ENCODE data around the gene SNX9.
A peak's percentile ranks its signal among the peaks of the same experiment; 100 is the strongest.

The SNX9 gene

DNA sequence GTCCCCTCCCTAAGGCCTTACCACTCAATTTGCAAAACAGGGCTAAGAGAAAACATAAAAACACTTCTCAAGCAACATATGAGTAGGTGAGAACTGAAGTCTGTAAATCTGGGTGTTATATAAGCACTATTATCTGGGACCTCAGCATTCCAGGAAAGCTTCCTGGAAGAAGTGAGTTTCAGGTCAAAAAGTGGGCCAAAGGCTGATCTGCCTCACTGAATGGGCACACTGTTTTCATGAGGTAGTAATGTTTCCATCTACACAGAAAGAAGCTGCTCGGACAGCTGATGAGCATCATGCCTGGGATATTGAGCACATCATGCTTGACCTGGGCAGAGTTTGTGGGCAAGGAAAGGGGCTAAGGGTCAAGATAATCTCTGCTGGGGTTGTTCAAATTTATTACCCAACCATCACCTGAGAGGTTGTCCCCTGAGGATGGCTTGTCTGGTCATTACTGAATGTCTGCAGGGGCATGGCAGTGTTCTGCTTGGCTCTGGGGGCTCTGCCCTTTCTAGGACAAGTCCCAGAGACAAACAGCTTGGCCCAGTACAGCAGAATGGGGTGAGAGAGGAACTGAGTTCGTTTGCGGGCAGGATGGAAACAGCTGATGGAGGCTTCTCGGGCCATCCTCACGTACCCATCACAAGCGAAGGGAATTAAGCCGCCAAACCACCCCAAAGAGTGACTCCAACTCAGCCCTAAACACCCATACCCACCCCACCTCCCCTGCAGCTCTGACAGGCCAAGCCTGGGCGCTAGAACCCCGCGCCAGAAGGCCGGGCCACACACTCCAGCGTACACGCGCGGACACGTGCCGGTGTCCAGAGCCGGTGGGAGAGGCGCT lies 157.5 kb downstream of the SNX9 start:
- H3K4me3 ChIP-seq (replicated peaks; ENCODE audit: low read depth, low read length) = no peak overlapping the region
- TF ChIP-seq, protein P1, sequence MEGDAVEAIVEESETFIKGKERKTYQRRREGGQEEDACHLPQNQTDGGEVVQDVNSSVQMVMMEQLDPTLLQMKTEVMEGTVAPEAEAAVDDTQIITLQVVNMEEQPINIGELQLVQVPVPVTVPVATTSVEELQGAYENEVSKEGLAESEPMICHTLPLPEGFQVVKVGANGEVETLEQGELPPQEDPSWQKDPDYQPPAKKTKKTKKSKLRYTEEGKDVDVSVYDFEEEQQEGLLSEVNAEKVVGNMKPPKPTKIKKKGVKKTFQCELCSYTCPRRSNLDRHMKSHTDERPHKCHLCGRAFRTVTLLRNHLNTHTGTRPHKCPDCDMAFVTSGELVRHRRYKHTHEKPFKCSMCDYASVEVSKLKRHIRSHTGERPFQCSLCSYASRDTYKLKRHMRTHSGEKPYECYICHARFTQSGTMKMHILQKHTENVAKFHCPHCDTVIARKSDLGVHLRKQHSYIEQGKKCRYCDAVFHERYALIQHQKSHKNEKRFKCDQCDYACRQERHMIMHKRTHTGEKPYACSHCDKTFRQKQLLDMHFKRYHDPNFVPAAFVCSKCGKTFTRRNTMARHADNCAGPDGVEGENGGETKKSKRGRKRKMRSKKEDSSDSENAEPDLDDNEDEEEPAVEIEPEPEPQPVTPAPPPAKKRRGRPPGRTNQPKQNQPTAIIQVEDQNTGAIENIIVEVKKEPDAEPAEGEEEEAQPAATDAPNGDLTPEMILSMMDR (IDR thresholded peaks at IDR 0.05; ENCODE audit: low read length, missing control alignments) = no peak
- no peak for DNase-seq (ENCODE audit: low read depth)

DNA sequence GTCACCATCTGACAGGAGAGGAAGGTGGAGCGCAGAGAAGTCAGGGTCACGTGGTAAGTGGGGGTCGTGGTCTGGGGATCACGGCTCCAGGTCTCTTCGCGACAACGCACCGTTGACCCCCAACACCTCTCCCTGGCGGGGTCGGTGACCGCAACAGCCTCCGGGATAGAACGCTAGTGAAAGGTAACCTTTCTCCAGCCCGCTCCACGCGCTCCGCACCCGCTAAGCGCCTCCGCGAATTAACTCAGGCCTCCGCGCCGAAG lies 158.0 kb downstream of the SNX9 start:
- TF ChIP-seq, protein P1 (IDR thresholded peaks at IDR 0.05; ENCODE audit: low read length, missing control alignments) = no peak
- no peak for DNase-seq (ENCODE audit: low read depth)
- peak overlapping the region; percentile 73 for H3K4me3 ChIP-seq (replicated peaks; ENCODE audit: low read depth, low read length)

DNA sequence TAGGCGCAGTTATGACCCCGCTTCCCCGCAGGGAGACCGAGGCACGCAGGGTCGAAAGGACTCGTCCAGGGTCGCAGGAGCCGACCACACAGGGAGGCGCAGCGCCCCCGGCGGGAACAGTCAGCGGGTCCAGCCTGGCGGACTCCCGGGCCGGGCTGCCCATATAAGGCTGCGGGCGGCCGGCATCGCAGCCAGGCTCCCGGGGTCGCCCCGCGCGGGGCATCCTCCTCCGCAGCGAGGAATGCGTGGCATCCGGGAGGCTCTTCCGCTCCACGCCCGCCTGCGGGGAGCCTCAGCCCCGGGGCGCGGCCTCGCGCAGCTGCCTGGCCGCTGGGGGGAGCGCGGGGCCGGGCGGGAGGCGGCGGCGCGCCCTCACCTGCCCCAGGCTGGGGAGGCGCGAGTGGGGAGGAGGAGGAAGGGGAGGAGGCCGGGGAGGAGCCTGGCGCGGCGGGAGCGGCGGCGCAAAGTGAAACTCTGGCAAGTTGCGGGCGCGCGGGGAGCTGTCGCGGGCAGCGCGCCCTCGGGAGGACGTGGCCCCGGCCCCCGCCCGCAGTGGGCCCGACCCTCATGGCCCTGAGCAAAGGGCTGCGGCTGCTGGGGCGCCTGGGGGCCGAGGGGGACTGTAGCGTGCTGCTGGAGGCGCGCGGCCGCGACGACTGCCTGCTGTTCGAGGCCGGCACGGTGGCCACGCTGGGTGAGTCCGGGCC lies 158.5 kb downstream of the SNX9 start, which contains the start of gene SYNJ2:
TSS of gene SYNJ2 (plus strand) at position 469 of the 707 bp plus-strand sequence. CDS start at position 568, 99 bp downstream.
- DNase-seq (ENCODE audit: low read depth) = peak; percentile 88
- TF ChIP-seq, protein P1 (IDR thresholded peaks at IDR 0.05; ENCODE audit: low read length, missing control alignments) = peak; percentile 43
- peak within 1 kb of the TSS; percentile 73 for H3K4me3 ChIP-seq (replicated peaks; ENCODE audit: low read depth, low read length)

DNA sequence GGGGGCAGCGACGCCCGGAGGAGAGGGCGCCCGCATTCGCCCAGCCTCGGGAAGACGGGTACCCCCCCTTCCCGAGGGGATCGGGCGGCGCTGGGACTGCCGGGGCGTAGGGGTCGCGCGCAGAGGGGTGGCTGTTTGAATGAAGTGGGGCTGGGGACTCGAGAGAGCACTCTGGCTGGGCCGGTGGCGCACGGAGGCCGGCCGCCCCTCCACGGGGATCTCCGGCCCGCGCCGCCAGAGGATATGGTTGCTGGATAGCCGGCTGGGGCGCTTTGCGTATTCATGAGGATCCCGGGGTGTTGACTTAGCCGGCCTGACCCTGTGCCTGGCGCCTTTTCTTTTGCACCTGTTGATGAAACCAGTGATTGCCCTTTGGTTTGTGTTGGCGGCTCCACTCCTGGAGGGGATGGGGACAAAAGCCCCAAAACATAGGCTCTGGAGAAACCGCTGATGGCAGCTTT lies 159.1 kb downstream of the SNX9 start:
- DNase-seq (ENCODE audit: low read depth) = no peak
- TF ChIP-seq, protein P1 (IDR thresholded peaks at IDR 0.05; ENCODE audit: low read length, missing control alignments) = no peak
- H3K4me3 ChIP-seq (replicated peaks; ENCODE audit: low read depth, low read length) = peak overlapping the region; percentile 73

DNA sequence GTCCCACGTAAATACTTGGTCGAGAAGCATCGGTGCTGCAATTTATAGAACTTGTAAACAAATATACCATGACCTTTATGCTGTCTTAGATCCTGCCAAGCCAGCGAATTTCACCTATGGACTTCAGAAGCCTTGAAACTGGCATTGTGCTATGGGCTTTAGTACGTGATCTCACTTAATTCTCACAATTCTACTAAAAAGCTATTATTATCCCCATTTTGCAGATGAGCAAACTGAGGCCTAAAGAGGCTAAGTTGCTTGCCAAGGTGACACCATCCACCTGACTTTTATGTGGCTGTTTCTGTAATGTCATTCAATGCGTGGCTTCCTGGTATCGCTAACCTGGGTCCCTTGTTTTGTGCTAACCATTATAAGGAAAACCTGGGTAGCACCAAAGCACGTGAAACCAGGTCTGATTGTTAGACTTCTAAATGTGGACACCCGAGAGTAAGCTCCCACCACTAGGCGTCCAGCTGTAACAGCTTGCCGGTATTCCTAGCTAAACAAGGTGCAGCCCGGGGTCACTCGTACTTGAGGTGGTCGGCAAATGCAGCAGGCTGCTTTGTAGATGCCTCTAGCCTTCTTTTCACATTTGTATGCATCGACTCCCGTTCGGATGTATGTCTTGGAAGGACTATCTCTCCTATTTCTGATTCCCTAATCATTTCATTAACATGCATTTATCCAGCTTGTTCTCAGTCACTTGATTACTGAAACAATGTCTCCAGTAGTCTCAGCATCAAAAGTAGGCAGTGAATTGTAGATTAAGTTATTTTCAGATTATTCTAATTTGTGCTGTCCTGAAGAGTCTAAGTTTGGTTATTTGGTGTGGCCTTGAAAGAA lies 159.7 kb downstream of the SNX9 start:
- H3K4me3 ChIP-seq (replicated peaks; ENCODE audit: low read depth, low read length) = peak overlapping the region; percentile 73
- TF ChIP-seq, protein P1 (IDR thresholded peaks at IDR 0.05; ENCODE audit: low read length, missing control alignments) = peak; percentile 40
- DNase-seq (ENCODE audit: low read depth) = peak; percentile 52

DNA sequence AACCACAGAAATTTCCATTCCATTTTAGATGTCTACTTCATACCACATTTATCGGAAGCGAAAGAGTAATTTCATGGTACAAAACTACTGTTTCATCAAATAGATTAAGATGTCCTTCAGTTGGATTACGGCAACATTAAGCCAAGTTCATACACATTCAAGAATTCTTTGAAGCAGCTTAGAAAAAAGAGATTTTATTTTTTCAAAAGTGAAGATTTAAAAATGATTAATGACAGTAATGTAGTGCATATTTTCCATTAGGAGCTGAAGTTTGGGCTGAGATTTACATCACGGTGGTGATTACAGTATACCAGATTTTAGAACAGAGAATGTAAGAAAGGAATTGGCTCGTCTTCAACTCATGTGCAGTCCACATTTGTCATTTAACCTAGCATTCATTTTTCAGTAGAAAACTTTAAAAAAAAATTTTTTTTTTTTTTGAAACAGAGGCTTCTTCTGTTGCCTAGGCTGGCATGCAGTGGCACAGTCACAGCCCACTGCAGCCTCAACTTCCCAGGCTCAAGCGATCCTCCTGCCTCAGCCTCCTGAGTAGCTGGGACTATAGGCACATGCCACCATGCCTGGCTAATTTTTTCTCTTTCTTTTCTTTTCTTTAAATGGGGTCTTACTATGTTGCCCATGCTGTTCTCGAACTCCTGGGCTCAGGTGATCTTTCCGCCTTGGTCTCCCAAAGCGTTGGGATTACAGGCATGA lies 160.5 kb downstream of the SNX9 start:
- TF ChIP-seq, protein P1 (IDR thresholded peaks at IDR 0.05; ENCODE audit: low read length, missing control alignments) = no peak
- H3K4me3 ChIP-seq (replicated peaks; ENCODE audit: low read depth, low read length) = peak overlapping the region; percentile 73
- DNase-seq (ENCODE audit: low read depth) = no peak
